LNCAP (cell line): ENCODE measurements around the gene FBXL17.

Experiments used
- TF ChIP-seq, protein P1 (sequence below): fragments of 450-650 bp; IDR thresholded peaks from 2 replicates; pipeline ENCODE4 v1.5.1; 2017; ENCODE audit warnings: mild to moderate bottlenecking

Gene FBXL17

DNA sequence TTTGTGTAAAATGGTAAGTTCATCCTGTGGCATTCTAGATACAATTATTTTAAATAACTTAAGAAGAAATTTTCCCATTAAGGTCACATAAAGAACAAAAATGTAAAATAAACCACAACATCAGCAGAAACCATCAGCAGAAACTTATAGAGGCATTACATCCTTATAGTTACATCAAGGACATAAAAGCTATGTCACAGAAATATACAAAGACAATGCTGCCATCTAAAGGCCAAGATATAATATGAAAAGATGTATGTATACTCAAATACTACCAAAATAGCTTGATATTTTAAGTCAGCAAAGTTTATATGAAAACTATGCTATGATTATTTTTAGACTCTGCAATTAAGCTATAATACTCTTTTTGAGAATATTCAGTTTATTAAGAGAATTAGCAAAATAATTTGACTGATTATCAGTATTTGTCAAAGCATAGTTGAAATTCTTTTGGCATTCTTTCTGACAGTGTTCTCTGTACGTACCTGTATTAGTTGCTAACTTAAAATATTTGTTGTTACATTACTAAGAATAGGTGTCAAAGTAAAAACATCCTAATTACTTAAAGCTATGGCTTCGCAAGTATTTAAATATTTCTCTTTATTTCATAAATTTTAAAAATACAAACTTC is 36.2 kb downstream of the FBXL17 start:
- TF ChIP-seq, protein P1, sequence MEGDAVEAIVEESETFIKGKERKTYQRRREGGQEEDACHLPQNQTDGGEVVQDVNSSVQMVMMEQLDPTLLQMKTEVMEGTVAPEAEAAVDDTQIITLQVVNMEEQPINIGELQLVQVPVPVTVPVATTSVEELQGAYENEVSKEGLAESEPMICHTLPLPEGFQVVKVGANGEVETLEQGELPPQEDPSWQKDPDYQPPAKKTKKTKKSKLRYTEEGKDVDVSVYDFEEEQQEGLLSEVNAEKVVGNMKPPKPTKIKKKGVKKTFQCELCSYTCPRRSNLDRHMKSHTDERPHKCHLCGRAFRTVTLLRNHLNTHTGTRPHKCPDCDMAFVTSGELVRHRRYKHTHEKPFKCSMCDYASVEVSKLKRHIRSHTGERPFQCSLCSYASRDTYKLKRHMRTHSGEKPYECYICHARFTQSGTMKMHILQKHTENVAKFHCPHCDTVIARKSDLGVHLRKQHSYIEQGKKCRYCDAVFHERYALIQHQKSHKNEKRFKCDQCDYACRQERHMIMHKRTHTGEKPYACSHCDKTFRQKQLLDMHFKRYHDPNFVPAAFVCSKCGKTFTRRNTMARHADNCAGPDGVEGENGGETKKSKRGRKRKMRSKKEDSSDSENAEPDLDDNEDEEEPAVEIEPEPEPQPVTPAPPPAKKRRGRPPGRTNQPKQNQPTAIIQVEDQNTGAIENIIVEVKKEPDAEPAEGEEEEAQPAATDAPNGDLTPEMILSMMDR, result peak; percentile 51; the same call in 1 of the 2 replicates

DNA sequence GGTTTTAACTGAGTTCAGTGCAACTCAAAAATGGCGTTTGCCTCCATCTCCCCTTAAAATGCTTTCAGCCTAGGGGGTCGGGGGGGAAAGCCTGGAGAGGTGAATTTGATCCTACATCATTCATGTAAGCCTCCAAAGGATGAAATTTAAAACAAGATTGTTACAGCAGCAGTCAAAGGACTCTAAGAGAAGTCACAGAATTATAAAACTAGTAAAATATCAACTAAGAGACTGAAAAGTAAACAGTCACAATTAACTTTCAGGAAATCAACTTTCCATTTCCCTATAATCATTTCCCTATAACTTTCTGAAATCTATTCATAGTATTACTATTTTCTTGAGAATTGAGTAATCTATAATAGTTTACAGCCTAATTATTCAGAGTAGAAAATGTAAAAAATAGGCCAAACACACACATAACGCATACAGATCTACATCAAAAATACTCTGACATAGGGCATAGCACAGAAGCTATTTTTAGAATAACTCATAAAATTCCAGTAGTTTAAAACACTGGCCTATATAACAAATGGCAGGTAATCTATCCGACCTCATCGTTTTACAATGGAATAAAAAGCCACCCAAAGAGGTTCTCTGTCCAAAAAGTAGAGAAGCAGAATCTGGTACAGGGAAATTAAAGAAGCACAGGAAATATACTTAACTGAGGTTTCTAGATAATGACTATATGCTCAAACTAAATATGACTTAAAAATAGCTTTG is 37.6 kb downstream of the FBXL17 start:
- TF ChIP-seq, protein P1, result no peak

DNA sequence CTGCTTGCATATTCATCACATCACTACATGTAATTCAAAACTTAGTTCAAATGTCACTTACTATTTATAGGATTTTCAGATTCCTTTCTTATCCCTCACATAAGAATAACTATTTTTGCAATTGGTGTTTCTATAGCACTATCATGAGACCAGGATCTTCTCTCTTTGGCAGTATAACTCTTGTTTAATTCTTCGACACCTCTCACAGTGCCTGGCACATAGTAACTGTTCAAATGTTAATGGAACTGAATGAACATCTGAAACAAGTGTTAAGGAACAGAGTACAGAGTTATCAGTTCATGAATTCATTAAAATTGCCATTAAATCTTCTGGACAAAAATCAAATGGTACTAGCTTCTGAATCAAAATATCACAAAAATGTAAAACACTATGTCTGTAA is 40.0 kb downstream of the FBXL17 start:
- TF ChIP-seq, protein P1, result no peak

DNA sequence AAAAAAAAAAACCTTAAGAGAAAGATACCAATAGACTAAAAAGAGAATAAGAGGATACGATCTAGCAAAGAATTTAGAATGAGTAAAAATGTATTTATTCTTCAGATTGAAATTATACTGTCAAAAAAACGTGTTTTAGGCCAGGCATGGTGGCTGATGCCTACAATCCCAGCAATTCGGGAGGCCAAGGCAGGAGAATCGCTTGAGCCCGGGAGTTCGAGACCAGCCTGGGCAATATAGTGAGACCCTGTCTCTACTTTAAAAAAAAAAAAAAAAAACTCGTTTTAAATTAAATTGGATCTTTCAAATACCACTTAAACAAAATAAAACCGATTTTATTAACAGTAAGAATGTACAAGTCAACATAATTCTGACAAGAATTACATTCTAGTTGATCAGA is 41.8 kb downstream of the FBXL17 start:
- TF ChIP-seq, protein P1, result no peak

DNA sequence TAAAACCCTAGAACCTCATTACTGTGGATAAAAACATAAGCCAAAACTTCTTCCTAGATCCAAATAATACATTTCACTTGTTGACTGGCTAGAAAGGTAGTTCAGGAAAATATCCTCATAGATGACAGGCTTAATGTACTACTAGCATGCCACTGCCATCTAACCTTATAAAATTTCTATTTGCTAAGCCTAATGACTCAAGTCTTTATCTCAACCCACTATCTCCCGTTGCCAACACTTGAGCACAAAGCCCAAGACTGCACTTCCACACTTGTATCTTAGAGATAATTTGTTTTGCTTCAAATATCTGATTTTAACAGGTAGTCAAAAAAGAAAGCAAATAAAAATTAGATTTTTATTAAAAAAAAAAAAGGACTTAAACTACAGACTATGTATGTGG is 42.7 kb downstream of the FBXL17 start:
- TF ChIP-seq, protein P1, result no peak

DNA sequence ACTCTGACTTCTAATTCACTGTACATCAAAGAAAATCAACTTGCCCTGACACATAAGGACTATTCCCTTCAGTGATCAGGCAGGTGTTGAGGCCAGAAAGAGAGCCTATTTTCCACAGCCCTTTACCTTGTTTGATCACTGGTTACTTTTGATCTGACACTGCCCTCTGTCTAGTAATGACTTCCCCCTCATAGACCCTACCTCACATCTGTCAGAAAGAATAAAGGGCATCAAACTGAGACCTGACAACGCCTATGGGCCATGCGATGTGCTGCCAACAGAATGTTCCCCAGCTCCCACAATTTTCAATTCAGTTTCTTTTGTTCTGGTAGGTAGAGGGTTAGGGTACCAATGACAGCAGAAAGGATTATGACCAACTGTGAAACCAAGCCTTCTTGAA is 47.7 kb downstream of the FBXL17 start:
- TF ChIP-seq, protein P1, result no peak

DNA sequence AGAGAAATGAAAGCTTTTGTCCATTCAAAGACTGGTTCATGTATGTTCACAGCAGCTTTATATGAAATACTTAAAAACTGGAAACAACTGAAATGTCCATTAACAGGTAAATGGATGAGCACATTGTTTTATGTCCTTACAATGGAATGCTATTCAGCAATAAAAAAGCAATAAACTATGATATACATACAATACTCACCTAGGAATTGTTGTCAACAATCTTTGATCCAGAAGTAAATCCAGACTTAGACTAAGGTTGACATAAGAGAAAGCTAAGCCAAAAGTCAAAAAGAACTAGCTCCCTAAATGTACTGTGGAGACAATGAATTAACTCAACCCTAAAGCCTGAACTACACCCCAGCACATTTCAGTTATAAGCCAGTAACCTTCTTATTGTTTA is 54.9 kb downstream of the FBXL17 start:
- TF ChIP-seq, protein P1, result no peak
